NB4 (cell line): ENCODE data around the gene FDX2.

Experiments
- MYC ChIP-seq: IDR thresholded peaks from 2 replicates; pipeline ENCODE4 v1.6.1; 2011; ENCODE audit warnings: low read depth, low read length
- POLR2A ChIP-seq: IDR thresholded peaks from 2 replicates; pipeline ENCODE4 v1.6.1; 2011; ENCODE audit warnings: mild to moderate bottlenecking; ENCODE audit not compliant: insufficient read length; ENCODE audit errors: extremely low read depth
- TF ChIP-seq, protein P1 (sequence below): IDR thresholded peaks from one replicate; pipeline ENCODE4 v1.5.1; 2012; ENCODE audit warnings: low read depth, low read length
- TF ChIP-seq, protein P2 (sequence below): IDR thresholded peaks from 2 replicates; pipeline ENCODE4 v1.6.1; 2011; ENCODE audit warnings: low read depth, low read length

GRCh38 chr19:10286803-10287737 lies 28.7 kb downstream of the FDX2 start, which contains the start of gene ICAM4:
- TF ChIP-seq, protein P1, sequence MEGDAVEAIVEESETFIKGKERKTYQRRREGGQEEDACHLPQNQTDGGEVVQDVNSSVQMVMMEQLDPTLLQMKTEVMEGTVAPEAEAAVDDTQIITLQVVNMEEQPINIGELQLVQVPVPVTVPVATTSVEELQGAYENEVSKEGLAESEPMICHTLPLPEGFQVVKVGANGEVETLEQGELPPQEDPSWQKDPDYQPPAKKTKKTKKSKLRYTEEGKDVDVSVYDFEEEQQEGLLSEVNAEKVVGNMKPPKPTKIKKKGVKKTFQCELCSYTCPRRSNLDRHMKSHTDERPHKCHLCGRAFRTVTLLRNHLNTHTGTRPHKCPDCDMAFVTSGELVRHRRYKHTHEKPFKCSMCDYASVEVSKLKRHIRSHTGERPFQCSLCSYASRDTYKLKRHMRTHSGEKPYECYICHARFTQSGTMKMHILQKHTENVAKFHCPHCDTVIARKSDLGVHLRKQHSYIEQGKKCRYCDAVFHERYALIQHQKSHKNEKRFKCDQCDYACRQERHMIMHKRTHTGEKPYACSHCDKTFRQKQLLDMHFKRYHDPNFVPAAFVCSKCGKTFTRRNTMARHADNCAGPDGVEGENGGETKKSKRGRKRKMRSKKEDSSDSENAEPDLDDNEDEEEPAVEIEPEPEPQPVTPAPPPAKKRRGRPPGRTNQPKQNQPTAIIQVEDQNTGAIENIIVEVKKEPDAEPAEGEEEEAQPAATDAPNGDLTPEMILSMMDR, result peak; percentile 30
- no peak for TF ChIP-seq POLR2A
- TF ChIP-seq, protein P2, sequence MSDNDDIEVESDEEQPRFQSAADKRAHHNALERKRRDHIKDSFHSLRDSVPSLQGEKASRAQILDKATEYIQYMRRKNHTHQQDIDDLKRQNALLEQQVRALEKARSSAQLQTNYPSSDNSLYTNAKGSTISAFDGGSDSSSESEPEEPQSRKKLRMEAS, result no peak
- no peak for TF ChIP-seq MYC
